ENCODE data around the gene PADI1. TPM values are rescaled to one million over a fixed set of nuclear protein-coding genes. Genes with fewer than 3 reads are reported as not detected.

The PADI1 gene
- total RNA-seq, 4 donors from 2014 or later: 0.27 to 2.5 (median 2.3) TPM; not detected in 1

DNA sequence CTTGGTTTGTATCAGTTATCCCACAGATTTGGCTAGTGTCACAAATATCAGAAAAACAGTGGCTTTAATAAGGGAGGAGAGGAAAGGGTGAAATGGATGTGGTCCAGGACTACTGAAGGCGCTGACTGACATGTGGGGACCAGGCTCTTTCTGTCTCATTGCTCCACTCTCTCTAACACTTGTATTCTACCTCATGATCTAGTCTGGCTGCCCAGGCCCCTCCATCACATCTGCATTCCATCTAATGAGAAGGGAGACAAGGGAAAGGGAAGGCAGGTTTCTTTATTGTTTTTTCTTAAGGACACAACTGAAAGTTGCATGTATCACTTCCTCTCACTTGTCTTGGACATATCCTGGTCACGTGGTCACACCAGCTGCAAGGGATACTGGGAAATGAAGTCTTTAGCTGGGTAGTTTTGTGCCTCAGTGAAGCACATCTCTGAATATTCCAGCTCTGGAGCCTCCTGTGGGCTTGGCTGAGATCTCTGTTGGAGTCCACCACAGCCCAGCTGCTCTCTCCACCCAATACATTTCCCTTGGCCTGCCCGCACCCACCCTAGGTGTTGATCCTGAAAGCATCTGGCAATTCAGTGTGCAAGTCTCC is 43.7 kb upstream of the PADI1 start:
- no peak overlapping the region for H3K27ac ChIP-seq
- no peaks in the 10 kb centered on the region for H3K36me3 ChIP-seq
- no peaks in the 10 kb centered on the region for H3K4me1 ChIP-seq
- ATAC-seq: no peak
- H3K9me3 ChIP-seq: peaks cover 0 to 9% (median 0%) of the 10 kb centered on the region in 3 donors
- TF ChIP-seq POLR2AphosphoS5 (IDR thresholded peaks at IDR 0.05) (no peak), POLR2A (IDR thresholded peaks at IDR 0.05) (no peak), EP300 (IDR thresholded peaks at IDR 0.05) (no peak)
- TF ChIP-seq, protein P1, sequence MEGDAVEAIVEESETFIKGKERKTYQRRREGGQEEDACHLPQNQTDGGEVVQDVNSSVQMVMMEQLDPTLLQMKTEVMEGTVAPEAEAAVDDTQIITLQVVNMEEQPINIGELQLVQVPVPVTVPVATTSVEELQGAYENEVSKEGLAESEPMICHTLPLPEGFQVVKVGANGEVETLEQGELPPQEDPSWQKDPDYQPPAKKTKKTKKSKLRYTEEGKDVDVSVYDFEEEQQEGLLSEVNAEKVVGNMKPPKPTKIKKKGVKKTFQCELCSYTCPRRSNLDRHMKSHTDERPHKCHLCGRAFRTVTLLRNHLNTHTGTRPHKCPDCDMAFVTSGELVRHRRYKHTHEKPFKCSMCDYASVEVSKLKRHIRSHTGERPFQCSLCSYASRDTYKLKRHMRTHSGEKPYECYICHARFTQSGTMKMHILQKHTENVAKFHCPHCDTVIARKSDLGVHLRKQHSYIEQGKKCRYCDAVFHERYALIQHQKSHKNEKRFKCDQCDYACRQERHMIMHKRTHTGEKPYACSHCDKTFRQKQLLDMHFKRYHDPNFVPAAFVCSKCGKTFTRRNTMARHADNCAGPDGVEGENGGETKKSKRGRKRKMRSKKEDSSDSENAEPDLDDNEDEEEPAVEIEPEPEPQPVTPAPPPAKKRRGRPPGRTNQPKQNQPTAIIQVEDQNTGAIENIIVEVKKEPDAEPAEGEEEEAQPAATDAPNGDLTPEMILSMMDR (IDR thresholded peaks at IDR 0.05): no peak
- no peak overlapping the region for H3K4me3 ChIP-seq
- peaks cover 37% of the 10 kb centered on the region for H3K27me3 ChIP-seq
- WGBS, 2 donors (ENCODE audit: low coverage in 1 of 2): 64 to 68% methylated on average over 2 to 3 of the region's 3 CpGs

DNA sequence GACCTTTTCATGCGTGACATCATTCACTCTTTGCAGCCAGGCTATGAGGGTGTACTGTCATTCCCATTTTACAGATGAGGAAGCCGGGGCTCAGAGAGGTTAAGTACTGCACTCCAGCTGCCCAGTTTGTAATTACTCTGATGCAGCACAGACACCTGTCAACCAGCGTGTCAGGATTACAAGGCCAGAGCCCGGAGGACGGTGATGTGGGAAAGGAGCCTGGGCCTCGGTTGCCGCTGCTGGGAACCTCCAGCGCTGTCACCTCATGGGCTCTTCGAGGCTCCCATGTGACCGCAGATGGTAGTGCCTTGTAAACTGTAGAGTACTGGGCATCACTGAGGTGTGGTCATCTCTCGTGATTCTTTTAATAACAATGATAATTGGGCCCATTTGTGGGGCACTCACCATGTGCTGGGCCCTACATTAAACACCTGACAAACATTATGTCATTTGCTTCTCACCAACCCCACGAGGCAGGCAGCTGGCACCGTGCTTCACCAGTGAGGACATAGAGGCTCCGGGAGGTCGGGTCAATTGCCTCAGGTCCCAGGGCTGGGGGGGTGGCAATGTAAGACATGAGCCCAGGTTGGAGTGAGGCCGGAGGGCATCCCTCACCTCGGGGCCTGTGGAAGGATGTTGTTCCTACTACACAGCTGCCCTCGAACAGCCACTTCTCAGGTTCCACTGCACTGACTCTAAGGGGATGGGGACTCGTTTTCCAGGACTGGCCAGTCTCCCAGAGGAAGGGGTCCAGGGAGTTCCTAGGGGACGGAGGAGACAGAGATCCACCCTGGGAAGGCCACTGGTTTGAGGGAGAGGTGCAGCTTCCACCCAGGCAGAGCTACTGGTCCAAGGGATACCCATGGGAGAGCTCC is 42.8 kb upstream of the PADI1 start:
- WGBS, 2 donors (ENCODE audit: low coverage in 1 of 2): 78 to 87% methylated on average over 8 to 10 of the region's 20 CpGs
- Histone ChIP-seq H3K36me3 (no peaks in the 10 kb centered on the region), H3K4me1 (no peaks in the 10 kb centered on the region), H3K9me3 (peaks cover 0 to 2% (median 0%) of the 10 kb centered on the region in 3 donors), H3K27ac (no peak overlapping the region), H3K4me3 (no peak overlapping the region), H3K27me3 (peaks cover 46% of the 10 kb centered on the region)
- no peak for ATAC-seq
- TF ChIP-seq POLR2AphosphoS5 (IDR thresholded peaks at IDR 0.05) (no peak), EP300 (IDR thresholded peaks at IDR 0.05) (no peak), POLR2A (IDR thresholded peaks at IDR 0.05) (no peak)
- TF ChIP-seq, protein P1 (IDR thresholded peaks at IDR 0.05): no peak

DNA sequence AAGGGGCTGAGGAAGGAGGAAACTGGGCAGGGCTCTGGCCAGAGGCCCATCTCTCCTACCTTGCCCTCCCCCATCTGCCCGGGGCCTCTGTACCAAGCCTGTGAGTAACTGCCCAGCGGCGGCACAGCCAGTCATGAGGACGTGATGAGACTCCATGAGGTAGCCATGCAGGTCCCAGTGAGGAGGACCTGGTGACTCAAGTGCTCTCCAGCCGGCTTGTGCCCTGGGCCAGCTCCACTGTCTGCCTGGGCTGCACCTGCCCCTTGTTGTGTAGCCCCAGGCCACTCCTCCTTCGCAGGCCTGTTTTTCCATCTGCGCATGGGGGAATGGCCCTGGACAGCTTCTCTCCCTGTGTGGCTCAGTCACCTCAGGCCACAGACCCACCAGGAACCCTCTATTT is 42.0 kb upstream of the PADI1 start:
- Histone ChIP-seq H3K4me3 (no peak overlapping the region), H3K27ac (no peak overlapping the region), H3K9me3 (no peaks in the 10 kb centered on the region), H3K36me3 (no peaks in the 10 kb centered on the region), H3K4me1 (no peaks in the 10 kb centered on the region), H3K27me3 (peaks cover 54% of the 10 kb centered on the region)
- WGBS, 2 donors (ENCODE audit: low coverage in 1 of 2): 75% methylated on average over 1 of the region's 7 CpGs; no CpG with 5 or more reads in 1 of the 2 donors
- TF ChIP-seq, protein P1 (IDR thresholded peaks at IDR 0.05): no peak
- TF ChIP-seq POLR2AphosphoS5 (IDR thresholded peaks at IDR 0.05) (no peak), EP300 (IDR thresholded peaks at IDR 0.05) (no peak), POLR2A (IDR thresholded peaks at IDR 0.05) (no peak)
- ATAC-seq: no peak

DNA sequence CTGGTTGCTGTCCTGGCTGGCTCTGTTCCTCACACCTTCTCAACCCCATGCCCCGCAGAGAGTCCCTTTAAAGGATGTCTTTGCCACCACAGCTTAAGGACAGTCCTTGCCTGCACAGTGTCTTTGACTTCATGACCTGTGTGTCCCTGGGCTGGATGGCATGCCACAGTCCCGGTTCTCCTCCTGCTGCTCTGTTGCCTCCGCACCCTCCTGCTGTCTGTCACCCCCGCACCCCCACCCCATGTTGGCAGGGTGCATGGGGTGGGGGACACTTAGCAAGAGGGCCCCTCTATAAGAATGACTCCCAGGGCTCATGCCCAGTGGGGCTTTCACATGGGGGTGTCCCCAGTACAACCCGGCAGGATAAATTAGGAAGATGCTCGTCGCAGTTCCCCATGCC is 41.6 kb upstream of the PADI1 start:
- Histone ChIP-seq H3K36me3 (no peaks in the 10 kb centered on the region), H3K27me3 (peaks cover 58% of the 10 kb centered on the region), H3K4me1 (no peaks in the 10 kb centered on the region), H3K27ac (no peak overlapping the region), H3K4me3 (no peak overlapping the region), H3K9me3 (no peaks in the 10 kb centered on the region)
- no peak for TF ChIP-seq POLR2AphosphoS5 (IDR thresholded peaks at IDR 0.05)
- TF ChIP-seq POLR2A (IDR thresholded peaks at IDR 0.05): no peak
- TF ChIP-seq, protein P1 (IDR thresholded peaks at IDR 0.05): no peak
- TF ChIP-seq EP300 (IDR thresholded peaks at IDR 0.05): no peak
- WGBS, 2 donors (ENCODE audit: low coverage in 1 of 2): 83 to 91% methylated on average over 1 to 4 of the region's 7 CpGs
- no peak for ATAC-seq
